HG02571 (cell line): Measurements from ENCODE around the gene SLC23A3.

Experiments used
- ATAC-seq: cut with Tn5 transposase; IDR thresholded peaks from one replicate; pipeline ENCODE4 v1.9.1; 2021; ENCODE audit warnings: mild to moderate bottlenecking, moderate library complexity; ENCODE audit not compliant: unreplicated experiment

The SLC23A3 gene

GRCh38 chr2:219169930-219170654 is at the start of gene SLC23A3:
Gene SLC23A3, minus strand, starts transcription at chr2:219170029. Its CDS starts 45 bp downstream, at chr2:219169984.
- no peak for ATAC-seq

- ATAC-seq, result peak; percentile 69
Measured at GRCh38 chr2:219218732-219219701, 49.2 kb upstream of the SLC23A3 start, which contains the start of gene ABCB6. Gene ABCB6, minus strand, starts transcription at chr2:219218958. Its CDS starts 285 bp downstream, at chr2:219218673.

DNA sequence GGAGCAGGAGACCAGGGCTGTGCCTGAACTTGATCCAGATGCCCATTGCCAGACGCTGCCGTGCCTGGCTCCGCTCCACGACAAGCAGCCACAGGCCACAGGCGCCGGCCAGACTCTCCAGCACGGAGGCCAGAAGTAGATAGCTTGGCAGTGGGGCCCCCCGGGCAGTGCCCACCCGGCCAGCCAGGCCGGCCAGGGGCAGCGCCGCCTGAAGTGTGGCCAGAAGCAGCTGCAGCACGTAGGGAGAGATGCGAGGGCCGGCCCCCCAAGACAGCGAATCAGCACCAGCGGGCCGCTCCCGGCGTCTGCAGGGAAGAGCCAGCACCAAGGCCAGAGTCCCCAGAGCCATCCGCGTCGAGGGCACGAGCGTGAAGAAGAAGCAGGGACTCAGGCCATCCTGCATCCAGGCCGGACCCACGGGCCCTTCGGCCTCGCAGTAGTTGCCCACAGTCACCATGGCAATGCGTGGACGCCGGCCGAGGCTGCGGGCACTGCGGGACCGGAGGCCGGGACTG is 48.4 kb upstream of the SLC23A3 start:
- peak; percentile 26 for ATAC-seq

DNA sequence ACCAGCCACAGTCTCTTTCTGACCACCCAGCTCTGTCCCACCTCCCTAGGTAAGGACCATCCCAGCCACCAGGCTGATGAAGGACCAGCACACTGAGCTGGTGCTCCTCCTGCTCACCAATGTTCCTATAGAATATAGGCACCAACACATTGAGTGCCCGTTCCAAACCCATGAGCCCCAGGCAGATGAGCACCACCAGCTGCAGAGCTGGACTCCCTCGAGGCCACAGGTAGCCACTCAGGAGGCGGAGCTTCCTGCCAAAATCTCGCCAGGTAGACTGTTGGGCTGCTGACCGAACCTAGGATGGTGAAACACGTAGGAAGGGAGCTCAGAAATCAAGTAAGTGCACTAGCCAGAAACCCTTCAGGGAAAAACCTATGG is 46.7 kb upstream of the SLC23A3 start:
- no peak for ATAC-seq

- ATAC-seq, result no peak
Measured at GRCh38 chr2:219215871-219216534, 46.2 kb upstream of the SLC23A3 start.

- no peak for ATAC-seq
Measured at GRCh38 chr2:219214786-219215185, 45.0 kb upstream of the SLC23A3 start.

DNA sequence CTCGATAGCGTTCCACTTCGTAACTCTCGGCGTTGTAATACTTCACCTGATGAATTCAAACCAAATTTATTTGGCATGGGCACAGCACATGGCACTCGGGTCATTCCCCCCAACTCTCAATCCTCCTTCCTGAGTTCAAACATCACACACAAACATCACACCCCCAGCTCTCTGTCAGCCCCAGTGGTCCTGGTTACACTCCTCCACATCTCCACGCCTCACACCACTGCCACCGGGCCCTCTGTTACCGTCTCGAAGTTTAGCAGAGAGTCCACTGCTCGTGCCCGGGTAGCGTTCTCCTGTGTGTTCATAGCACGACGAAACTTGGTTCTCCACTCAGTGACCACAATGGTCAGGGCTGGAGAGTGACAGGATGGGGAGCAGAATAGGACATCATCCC is 44.3 kb upstream of the SLC23A3 start:
- no peak for ATAC-seq

GRCh38 chr2:219213486-219214071 is 43.8 kb upstream of the SLC23A3 start:
- no peak for ATAC-seq

- ATAC-seq, result no peak
Measured at GRCh38 chr2:219213026-219213415, 43.2 kb upstream of the SLC23A3 start.

- no peak for ATAC-seq
Measured at GRCh38 chr2:219210886-219211362, 41.1 kb upstream of the SLC23A3 start.

DNA sequence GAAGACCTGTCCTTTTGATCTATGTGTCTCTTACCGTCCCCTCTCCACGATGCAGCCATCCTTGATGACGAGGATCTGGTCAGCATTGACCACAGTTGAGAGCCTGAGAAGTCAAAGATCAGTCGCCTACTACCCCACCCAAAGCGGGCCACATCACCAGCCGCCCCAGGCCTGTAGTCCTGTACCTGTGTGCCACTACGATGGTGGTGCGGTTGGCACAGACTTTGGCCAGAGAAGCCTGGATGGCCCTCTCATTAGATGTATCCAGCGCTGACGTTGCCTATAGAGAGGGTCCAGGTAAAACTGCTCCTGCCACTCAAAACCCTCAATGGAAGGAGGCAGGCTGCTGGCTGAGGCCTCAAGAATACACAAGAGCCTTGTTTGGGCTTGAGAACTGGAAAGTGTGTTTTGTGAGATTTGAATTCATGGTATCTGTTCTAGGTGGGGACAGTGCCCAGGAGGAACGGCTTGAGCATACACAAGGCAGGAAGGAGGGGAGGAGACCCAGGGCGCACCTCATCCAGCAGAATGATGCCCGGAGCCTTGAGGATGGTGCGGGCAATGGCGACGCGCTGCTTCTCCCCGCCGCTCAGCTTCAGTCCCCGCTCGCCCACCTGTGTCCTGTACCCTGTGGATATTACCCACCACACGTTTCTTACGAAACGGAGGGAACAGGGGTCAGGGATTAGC is 40.5 kb upstream of the SLC23A3 start:
- ATAC-seq, result no peak

- ATAC-seq, result no peak
Measured at GRCh38 chr2:219209236-219210195, 39.7 kb upstream of the SLC23A3 start.

GRCh38 chr2:219207884-219208740 is 38.3 kb upstream of the SLC23A3 start:
- ATAC-seq, result no peak

DNA sequence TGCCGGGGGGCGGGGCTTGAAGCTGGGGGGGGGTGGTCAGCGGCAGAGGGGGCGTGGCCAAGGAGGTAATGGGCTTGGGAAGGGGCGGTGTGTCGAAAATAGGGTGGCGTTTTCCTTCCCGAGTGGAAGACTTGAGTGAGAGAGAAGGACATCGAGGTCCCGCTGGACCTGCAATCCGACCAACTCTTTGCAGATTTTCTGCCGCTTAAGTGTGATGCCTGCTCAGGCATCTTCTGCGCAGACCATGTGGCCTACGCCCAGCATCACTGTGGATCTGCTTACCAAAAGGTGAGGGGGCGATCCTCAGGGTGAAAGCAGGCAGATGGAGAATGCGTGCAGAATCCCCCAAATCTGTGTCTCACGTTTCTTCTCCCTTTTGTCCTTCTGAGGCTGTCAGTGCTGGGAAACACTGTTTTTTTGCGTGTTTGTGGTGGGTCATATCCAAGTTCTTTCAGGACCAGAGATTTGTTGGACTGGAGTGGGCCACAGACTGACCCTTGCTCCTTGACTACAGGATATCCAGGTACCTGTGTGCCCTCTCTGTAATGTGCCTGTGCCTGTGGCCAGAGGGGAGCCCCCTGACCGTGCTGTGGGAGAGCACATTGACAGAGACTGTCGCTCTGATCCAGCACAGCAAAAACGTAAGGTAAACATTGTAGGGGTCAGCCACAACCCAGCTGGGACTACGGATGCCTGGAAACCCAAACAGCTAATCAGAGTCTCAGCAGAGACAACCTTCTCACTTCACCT is 37.5 kb upstream of the SLC23A3 start:
- no peak for ATAC-seq

GRCh38 chr2:219206328-219207133 is 36.7 kb upstream of the SLC23A3 start, which contains the start of gene ZFAND2B:
Gene ZFAND2B, plus strand, starts transcription at chr2:219206782. Its CDS starts 206 bp downstream, at chr2:219206988.
- peak; percentile 97 for ATAC-seq

- no peak for ATAC-seq
Measured at GRCh38 chr2:219205981-219206327, 36.1 kb upstream of the SLC23A3 start.
